GM21367 (cell line): ENCODE measurements around the gene CHURC1.
A peak's percentile ranks its signal among the peaks of the same experiment; 100 is the strongest.
"Not testable (repeated sequence)": the region's sequence is repeated elsewhere in the genome, so short reads cannot be mapped to it uniquely, and the experiment has no call there.

Experiments
- ATAC-seq: cut with Tn5 transposase; IDR thresholded peaks from one replicate; pipeline ENCODE4 v1.9.1; 2021; ENCODE audit not compliant: unreplicated experiment

Gene CHURC1

DNA sequence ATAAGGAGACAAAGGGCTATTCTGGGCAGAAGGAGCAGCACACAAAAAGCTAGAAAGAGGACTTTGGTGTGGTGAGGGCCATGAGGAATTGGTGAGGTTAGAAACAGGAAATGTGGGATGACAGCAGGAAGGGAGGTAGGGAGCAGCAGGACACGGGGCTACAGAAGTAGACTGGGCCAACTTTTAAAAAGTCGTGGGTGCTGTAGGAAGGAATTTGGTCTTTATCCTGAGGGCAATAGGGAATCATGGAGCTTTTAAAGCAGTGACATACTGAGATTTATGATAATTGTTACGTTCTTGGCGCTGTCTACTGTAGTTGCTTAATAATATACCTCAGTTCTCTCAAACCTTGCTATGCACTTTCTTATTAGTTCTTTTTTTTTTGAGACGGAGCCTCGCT, 8.2 kb upstream of the CHURC1 start:
- no peak for ATAC-seq

DNA sequence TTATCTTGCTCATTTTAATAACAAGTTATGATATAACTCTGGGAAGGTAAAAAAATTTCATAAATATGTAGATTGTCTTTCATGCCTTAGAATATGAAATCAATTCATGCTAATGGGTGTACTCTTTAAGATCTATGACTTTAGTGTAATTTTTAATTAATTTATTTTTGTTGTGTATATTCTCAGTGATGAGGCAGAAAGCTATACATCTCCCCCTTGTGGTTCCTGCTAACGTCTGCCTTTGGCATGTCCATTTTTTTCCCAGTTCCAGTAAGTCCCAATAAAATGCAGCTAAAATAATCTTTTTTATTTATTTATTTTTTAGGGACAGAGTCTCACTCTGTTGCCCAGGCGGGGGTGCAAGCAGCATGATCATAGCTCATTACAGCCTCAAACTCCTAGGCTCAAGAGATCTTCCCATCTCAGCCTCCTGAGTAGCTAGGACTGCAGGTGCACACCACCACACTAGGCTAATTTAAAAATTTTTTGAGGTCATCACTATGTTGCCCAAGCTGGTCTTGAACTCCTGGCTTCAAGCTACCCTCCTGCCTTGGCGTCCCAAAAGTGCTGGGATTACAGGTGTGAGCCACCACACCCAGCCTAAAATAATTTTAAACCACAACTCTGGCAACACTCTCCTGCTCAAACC, 3.3 kb upstream of the CHURC1 start:
- no peak for ATAC-seq

DNA sequence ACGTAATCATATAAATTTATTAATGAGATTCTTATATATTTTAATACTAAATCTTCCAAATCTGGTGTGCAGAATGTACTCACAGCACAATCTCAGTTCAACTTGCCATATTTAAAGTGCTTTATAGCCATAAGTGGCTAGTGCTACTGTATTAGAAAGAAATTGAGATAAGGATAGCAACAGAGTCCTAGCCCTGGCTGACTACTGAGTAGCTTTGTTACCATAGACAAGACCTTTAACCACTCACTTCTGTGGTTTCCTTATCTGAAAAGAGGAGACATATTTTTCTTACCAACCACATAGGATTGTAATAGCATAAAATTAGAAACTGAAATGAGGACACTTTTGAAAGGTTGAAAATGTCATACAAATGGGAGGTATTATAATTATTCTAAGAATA, 2.0 kb upstream of the CHURC1 start:
- no peak for ATAC-seq

DNA sequence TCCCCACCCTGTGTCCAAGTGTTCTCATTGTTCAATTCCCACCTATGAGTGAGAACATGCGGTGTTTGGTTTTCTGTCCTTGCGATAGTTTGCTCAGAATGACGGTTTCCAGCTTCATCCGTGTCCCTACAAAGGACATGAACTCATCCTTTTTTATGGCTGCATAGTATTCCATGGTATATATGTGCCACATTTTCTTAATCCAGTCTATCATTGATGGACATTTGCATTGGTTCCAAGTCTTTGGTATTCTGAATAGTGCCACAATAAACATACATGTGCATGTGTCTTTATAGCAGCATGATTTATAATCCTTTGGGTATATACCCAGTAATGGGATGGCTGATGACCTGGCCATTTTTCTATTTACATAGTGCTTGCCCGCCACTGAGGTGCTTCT, 778 bp upstream of the CHURC1 start:
- ATAC-seq: not testable (repeated sequence)

DNA sequence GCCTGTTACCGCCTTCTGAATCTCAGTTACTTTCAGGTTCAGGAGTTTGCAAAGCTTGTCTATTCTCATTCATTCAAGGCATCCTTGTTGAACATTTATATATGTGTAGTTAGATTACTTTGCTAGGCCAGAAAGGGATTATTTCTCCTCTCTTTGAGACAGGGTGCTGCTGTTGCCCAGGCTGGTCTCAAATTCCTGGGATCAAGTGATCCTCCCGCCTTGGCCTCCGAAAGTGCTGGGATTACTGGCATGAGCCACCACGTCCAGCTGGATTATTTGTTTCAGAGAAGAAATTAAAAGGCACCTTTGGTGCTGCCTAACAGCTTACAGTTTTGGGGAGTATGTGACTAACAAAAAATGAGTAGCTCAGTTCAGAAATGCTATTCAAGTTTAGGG, 772 bp downstream of the CHURC1 start:
- no peak for ATAC-seq

DNA sequence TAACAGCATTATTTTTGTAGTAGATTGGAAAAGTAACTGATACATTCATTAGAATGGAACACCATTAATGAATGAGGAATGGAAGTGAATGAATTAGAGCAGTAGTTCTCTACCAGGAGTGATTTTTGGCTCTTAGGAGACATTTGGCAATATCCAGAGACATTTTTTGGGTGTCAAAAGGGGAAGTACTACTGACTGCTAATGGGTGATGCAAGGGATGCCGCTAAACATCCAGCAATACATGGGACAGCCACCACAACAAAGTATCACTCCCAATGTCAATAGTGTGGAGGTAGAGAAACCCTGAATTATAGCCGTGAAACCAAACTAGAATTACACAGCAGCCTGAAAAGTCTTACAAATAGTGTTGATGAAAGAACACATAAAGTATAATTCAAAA, 1.5 kb downstream of the CHURC1 start:
- no peak for ATAC-seq

DNA sequence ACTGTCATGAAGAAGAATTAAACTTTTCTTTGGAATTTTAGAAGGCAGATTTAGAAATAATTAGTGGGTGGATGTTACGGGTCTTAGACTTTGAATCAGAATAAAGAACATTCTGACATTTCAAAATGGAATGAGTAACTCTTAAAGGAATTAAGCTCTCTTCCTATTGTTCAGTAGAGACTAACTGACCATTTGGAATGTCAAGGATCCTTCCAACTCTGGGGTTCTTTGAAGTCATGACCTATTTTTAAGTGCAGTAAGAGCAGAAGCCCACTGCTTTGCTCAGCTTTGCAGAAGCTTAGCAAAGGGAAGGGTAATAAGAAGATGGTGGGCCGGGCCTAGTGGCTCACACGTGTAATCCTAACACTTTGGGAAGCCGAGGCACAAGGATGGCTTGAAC, 4.0 kb downstream of the CHURC1 start:
- no peak for ATAC-seq

DNA sequence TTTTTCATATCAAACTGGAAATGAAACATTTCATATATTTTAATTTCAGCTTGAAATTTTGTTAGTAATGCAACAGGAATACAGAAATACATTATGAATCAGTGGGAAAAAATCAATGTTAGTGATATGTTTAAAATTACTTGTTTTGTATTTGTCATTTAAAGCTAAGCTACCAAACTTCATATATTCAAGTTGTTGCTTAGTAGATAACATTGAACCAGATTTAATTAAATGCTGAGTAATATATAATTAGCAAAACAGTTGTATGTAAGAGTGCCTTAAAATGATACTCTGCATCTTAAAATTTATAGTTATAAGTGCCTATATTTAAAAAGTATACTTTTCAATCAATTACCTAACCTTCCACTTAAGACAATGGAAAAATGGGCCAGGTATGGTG, 5.0 kb downstream of the CHURC1 start:
- ATAC-seq: no peak

DNA sequence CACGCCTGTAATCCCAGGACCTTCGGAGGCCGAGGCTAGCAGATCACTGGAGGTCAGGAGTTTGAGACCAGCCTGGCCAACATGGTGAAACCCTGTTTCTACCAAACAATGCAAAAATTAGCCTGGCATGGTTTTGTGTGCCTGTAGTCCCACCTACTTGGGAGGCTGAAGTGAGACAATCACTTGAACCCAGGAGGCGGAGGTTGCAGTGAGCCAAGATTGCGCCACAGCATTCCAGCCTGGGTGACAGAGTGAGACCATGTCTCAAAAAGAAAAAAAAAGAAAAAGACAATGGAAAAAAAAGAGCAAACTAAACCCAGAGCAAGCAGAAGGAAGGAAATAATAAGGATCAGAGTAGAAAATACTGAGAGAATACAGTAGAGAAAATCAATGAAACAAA, 5.4 kb downstream of the CHURC1 start:
- no peak for ATAC-seq

DNA sequence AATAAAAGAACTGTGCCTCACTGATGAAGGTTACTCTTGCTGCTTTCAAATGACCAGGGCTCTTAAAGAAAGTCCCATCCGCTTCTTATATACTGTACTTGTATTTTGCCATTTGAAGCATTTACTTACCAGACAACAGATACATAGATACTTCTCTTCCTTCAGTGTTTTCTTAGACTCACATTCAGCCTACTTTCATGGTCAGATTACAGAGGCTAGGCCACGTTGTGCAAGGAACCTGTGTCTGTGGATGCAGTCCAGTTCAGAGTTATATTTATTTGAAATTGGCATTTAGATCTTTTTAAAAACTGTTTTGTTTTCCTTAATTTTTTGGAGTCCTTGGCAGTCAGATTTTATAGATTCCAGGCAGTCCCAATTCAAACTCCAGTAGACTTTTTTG, 6.2 kb downstream of the CHURC1 start:
- no peak for ATAC-seq

DNA sequence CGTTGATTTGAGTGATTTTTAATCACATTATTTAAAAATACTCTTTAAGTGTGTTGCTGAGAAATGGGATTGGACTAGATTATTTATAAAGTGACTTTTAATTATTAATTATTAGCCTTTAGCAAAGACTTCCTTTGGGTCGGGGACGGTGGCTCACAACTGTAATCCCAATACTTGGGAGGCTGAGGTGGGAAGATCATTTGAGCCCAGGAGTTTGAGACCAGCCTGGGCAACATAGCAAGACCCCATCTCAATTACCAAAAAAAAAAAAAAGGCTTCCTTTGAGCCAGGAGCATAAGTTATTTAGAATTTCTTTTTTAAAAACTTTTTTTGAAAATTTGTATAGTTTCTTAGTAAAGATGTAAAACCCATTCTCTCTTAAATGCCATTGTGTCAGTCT, 8.8 kb downstream of the CHURC1 start:
- ATAC-seq: no peak

DNA sequence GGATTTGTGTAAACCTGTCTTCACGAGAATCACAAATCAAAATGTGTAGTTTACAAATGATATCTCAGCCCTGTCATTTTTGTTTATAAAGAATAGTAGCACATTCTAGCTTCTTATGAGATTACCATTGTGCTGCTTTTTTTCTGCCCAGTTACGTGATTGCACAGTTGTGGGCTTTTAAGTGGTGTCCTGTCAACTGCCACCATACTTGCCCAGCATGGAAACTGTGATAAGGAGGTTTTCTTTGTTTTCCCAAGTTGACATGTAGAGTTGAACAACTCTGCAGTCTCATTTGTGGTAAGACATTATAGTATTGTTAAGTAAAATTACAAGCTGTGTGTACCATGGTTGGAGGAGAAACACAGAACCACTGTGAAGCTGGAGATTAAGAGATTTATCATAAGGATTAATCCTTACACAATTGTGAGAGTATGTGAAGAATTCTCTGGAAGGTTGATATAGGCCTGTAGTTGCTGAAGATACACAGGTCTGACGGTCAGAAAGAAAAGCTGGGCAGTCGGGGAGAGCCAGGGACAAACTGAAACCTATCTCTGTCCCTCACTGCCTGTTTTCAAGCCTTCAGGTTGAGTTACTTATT, 12.2 kb downstream of the CHURC1 start:
- no peak for ATAC-seq

DNA sequence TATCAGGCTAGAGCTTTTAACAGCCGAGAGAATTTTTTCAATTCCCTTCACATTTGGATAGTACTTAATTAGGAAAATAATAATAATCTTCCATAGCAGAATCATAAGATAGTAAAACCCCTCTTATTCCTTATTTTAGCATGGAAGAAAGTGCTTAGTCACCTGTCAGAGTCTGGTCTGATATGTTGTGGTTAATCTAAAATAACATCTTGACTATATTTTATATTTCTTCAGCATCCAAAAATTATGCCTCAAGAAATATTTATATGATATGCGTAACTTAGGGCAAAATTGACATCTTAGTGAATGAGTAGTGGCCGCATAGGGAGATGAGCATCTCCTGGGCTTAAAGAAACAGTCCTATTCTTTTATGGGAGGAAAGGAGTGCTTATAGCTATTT, 12.8 kb downstream of the CHURC1 start:
- no peak for ATAC-seq

DNA sequence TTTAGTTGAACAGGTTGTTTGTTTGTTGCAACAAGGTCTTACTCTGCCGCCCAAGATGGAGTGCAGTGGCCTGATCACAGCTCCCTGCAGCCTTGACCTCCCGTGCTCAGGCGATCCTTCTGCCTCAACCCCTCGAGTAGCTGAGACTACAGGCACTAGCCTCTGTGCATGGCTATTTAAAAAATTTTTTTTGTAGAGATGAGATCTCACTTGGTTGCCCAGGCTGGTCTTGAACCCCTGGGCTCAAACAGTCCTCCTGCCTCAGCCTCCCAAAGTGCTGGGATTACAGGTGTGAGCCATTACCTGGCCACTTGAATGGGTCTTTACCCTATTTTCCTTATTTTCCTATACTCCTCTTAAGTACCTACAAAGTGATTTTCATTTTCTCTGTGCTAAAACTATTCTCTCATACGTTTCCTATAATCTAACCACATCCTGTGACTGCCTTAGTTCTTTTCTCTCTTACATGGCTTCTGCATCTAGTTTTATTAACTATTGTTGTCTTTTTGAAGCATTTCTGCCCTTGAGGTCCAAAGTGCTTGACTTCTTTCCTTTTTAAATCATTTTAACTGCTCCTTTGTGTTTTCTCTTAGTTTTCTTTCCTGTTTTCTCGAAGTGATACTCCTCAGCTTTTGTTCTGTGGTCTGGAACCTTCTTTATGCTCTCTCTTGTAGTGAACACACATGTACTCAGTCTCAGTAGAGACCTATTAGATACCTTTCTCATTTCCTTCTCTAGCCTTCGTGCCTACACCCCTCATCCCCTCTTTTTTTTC, 14.2 kb downstream of the CHURC1 start:
- peak; percentile 74 for ATAC-seq

DNA sequence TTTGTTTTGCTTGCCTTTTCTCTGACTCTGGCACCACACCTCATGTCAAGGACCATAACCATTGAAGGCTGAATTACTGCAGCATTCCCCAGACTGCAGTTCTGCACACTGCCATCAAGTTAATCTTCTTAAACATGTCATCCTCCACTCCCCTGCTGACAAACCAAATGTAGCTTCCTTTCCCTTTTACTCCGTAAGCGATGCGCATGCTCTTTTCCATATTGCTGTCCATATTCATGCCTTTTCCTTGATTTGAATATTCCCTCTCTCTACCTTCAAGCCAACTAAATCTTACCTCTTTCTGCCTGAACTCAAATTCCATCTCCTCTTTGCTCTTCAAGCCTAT, 14.7 kb downstream of the CHURC1 start:
- ATAC-seq: no peak

DNA sequence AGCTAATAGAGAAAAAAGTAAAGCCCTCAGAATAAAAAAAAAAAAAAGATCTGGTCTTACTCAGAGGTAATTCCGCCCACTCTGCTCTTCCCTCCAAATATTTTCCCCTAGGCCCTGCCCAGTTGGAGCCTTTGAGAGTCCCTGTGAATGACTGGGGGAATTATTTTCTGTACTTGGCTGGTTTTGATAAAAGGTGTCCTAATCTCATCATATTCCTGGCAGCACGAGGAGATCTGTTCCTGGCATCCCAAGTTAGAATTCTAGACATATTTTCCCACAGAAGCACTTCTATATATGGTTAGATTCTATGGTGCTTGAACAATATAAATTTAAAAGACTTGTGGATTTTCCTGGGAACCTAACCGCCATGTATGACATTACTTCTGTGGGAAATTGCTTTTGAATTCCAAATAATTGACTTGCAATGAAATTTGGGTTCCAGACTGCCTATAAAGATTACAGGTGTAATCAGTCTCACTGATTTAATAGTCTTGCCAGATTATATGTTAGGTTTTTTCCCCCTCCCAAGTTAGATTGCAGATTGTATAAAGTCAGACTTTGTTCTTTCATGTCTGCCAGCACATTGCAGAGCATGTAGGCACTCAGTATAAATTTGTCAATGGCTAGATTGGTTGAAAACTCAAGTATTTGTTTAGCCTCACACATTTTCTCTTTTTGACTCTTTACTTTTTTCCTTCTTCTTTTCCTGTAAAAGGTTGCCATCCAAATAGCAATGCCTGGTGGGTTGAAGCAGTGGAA, 16.0 kb downstream of the CHURC1 start:
- ATAC-seq: no peak

DNA sequence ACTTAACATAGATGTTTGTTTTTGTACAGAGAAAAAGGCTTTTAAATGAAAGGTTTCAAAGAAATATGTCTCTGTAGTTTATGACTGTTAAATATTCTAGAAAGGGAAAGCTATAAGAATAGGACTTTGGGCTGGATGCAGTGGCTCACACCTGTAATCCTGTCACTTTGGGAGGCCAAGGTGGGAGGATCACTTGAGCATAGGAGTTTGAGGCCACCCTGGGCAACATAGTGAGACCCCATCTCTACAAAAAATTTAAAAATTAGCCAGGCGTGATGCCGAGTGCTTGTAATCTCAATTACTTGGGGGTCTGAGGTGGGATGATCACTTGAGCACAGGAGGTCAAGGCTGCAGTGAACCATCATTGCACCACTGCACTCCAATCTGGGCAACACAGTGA, 16.9 kb downstream of the CHURC1 start:
- no peak for ATAC-seq

DNA sequence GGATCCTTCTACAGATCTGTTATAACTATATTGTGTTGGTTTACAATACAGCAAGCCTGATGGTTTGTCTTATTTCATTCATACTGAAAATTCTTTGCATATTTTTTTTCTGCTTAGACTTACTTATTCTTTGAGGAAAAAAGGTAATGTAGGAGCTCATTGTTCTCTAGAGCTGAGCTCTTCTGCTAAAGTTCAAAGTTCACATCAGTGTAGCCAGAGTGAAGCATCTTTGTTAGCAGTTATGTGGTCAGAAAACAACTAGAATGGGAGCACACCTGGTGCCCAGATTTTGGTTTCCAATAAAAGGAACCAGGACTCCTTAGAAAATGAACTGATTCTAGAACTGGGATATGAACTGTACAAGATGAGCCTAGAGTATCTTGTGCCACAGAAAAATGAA, 18.0 kb downstream of the CHURC1 start:
- ATAC-seq: no peak

DNA sequence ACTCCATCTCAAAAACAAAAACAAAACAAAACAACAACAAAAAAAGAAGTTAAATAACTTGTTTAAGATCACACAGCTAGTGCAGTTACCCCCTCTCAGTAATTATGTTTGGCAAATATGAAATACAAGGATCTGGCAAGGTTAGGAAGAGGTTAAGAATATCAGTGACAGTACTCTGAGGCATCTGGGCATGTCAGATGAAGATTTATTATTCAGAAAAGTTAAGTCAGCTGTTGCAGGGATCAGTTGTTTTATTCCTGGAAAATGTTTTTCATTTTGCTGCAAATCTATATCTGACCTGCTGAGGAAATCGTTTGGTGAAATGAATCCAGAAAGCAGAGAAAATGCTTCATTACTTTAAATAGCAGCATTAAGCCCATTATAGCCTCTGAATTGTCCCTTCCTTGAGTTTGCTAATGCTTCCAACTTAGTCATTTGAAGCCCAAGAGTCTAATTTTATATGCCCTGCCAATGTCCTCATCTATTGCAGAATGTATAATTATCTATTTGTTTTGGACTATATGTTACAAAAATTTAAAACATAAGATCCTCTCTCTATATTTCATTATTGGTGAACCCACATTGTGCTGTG, 20.2 kb downstream of the CHURC1 start:
- ATAC-seq: no peak

DNA sequence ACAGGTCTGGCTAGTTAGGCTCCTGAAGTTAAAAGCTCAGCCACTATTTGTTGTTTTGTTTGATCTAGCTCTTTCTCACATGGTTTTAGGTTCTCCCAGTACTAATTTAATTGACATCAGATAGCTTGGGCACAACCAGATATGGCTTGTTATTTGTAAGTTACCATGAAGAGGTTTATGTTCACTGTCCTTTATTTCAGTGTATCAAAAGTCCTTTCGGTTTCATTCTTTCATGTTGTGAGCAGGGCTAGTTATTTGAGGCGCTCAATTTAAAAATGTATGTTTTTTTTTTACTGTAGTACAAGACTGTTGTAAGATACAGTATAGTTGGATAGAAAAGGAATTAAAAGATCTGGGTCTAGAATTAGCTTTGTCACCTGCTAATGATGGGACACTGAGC, 21.3 kb downstream of the CHURC1 start:
- ATAC-seq: no peak

DNA sequence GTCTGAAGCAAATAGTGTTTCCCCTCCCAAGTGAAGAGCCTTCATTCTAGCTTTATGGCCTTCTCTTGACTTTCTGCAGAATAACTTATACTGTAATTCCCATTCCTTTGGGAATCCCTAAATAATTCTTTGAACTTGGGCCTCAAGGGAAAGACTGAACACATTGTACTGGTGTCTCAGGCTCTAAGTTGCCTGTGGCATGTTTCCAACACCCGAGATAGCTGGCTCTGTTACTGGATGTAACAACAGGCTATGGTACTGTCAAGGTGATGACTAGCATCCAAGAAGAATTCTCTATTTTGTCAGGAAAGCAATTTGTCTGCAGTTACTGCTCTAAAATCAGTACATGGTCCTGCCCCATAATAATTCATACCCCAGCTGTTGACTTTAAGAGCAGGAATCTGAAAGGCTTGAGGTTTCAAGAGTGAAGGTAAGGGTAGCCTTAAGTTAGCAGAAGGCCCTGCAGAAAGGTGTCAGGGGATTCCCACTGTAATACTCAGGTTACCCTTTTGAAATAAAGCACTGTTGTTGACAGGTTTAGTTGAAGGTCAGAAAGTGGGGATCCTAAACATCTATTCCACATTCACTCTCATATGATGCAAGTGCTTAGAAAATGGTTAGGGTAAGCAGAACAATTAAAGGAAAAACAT, 23.0 kb downstream of the CHURC1 start:
- ATAC-seq: no peak
